ENCODE measurements around the gene RFC3.

DNA sequence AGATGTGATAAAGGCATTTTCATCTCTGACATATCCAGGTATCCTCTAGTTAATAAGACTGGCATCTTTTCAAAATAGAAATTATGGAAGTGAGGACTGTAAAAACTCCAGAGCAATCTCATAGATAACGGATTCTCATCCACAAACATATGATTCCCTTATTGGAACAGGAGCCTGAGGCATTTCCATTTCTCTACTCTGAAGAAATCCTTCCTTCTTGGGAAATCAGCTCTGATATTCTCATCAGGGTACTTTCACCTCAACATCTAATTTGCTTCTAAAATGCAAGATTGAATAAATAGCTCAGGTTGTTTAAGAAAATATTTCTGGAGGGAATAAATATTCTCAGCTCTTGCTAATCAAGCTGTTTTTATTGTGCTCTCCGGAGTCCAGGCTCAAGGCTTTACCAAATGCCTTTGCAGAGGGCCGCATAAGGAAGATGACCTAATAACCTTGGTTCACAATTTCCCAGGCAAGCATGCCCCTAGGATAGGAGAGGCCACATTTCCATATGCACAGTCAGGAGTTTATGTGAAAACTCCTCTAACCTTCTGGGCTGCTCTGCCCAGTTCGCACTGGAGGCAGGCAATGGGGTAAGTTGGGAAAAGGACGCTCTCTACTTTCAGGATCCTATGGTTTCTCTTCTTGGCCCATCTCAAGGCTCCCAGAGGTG, 44.0 kb upstream of the RFC3 start:
- TF ChIP-seq CTCF (IDR thresholded peaks at IDR 0.05), result no peak
- TF ChIP-seq POLR2A (IDR thresholded peaks at IDR 0.05), result no peak
